ACHN (cell line): ENCODE results near the gene TSGA10IP.

Source experiments
- DNase-seq: peaks from one replicate; pipeline ENCODE4 v3.0.0-alpha.2; 2015
- in situ Hi-C: cut with HindIII; loops from 2 replicates; pipeline ENCODE4 v1.10.0; 2017; ENCODE audit warnings: low sequenced_read_pairs, low pct_ligation_motif_present, low pct_unique_long_range_greater_than_20kb

Gene TSGA10IP

GRCh38 chr11:65945430-65945911 lies at the start of gene TSGA10IP:
TSGA10IP (plus strand) TSS chr11:65945480; CDS start chr11:65945676, 196 bp downstream.
- in situ Hi-C loops = no loop called here
- no peak for DNase-seq

GRCh38 chr11:65895482-65895981 lies 49.7 kb upstream of the TSGA10IP start:
- DNase-seq = peak; percentile 11
- in situ Hi-C loops = no loop called here

- peak; percentile 11 for DNase-seq
- in situ Hi-C loops = no loop called here
These were observed 49.0 kb upstream of the TSGA10IP start for GRCh38 chr11:65896034-65896999.

- no peak for DNase-seq
- in situ Hi-C loops = no loop called here
These were observed 48.2 kb upstream of the TSGA10IP start for GRCh38 chr11:65897020-65897471.

GRCh38 chr11:65898656-65899355 lies 46.5 kb upstream of the TSGA10IP start:
- in situ Hi-C loops = no loop called here

GRCh38 chr11:65899356-65900124 lies 45.7 kb upstream of the TSGA10IP start:
- in situ Hi-C loops = no loop called here
- DNase-seq = peak; percentile 81

More at GRCh38 chr11:65898656-65899355, 46.5 kb upstream of the TSGA10IP start:
- DNase-seq = no peak

- peak; percentile 94 for DNase-seq
- in situ Hi-C loops = no loop called here
These were observed 45.0 kb upstream of the TSGA10IP start, which contains the start of gene FOSL1 for GRCh38 chr11:65900125-65900898. FOSL1 (minus strand) TSS chr11:65900388; CDS start chr11:65900339, 49 bp downstream.

- no peak for DNase-seq
- in situ Hi-C loops = no loop called here
These were observed 44.4 kb upstream of the TSGA10IP start for GRCh38 chr11:65900899-65901180.

GRCh38 chr11:65903068-65903481 lies 42.2 kb upstream of the TSGA10IP start:
- DNase-seq = peak; percentile 93
- in situ Hi-C loops = no loop called here

- in situ Hi-C loops = no loop called here
- no peak for DNase-seq
These were observed 41.6 kb upstream of the TSGA10IP start for GRCh38 chr11:65903715-65904114.

- in situ Hi-C loops = no loop called here
- DNase-seq = no peak
These were observed 38.7 kb upstream of the TSGA10IP start for GRCh38 chr11:65906602-65907001.

GRCh38 chr11:65907878-65908277 lies 37.4 kb upstream of the TSGA10IP start:
- in situ Hi-C loops = no loop called here
- no peak for DNase-seq

GRCh38 chr11:65911682-65912568 lies 33.4 kb upstream of the TSGA10IP start:
- peak; percentile 87 for DNase-seq
- in situ Hi-C loops = no loop called here

- in situ Hi-C loops = no loop called here
- peak; percentile 44 for DNase-seq
These were observed 32.4 kb upstream of the TSGA10IP start for GRCh38 chr11:65912845-65913244.

GRCh38 chr11:65915101-65915820 lies 30.0 kb upstream of the TSGA10IP start:
- peak; percentile 57 for DNase-seq
- in situ Hi-C loops = no loop called here

GRCh38 chr11:65915821-65916251 lies 29.4 kb upstream of the TSGA10IP start:
- peak; percentile 97 for DNase-seq
- in situ Hi-C loops = no loop called here
